Caco-2 (cell line): ENCODE results near the gene DDX39A. TPM values are rescaled to one million over a fixed set of nuclear protein-coding genes. Genes with fewer than 3 reads are reported as not detected.

Experiments used
- BruUV-seq: library from RNA; stranded (reverse); fragments of 400-500 nt; replicated peaks from 2 replicates; lab custom pipeline; 2021; lab: Mats Ljungman, UMichigan
- CTCF ChIA-PET: fragments of 300-600 bp; sonication (Branson Sonifier 250); formaldehyde crosslinking; loops from one replicate; lab custom pipeline; 2022; ENCODE audit warnings: antibody characterized with exemption; lab: Charles Lee
- POLR2A ChIA-PET: fragments of 300-600 bp; sonication (Branson Sonifier 250); formaldehyde crosslinking; loops from one replicate; lab custom pipeline; 2022; ENCODE audit warnings: antibody characterized with exemption; lab: Charles Lee
- DNase-seq, 2 experiments: peaks; one replicate each; pipeline versions ENCODE4 v3.0.0 to v3.0.0-alpha.2; 2020 to 2022
- H3K27me3 ChIP-seq: replicated peaks from 2 replicates; pipeline ENCODE4 v1.6.0; 2011; ENCODE audit warnings: low read length; ENCODE audit not compliant: control insufficient read depth, insufficient read depth
- H3K36me3 ChIP-seq: 2 replicates; pipeline ENCODE4 v1.5.1; 2011; ENCODE audit warnings: low read length; ENCODE audit not compliant: control insufficient read depth, insufficient read depth
- H3K4me1 ChIP-seq: fragments of 250-450 bp; sonication (Bioruptor Pico); 2 replicates; pipeline ENCODE4 v1.5.1; 2020; ENCODE audit warnings: mild to moderate bottlenecking
- H3K4me3 ChIP-seq: 2 replicates; pipeline ENCODE4 v1.5.1; 2011; ENCODE audit warnings: low read depth, mild to moderate bottlenecking, control low read depth, low read length
- H3K9me3 ChIP-seq: fragments of 250-450 bp; sonication (Bioruptor Pico); 2 replicates; pipeline ENCODE4 v1.5.1; 2020; ENCODE audit warnings: mild to moderate bottlenecking, moderate library complexity
- H3K27ac Mint-ChIP-seq: one replicate; pipeline ENCODE4 v1.8.0; 2022; ENCODE audit warnings: mixed read lengths; ENCODE audit not compliant: unreplicated experiment
- H3K27me3 Mint-ChIP-seq: one replicate; pipeline ENCODE4 v1.8.0; 2022; ENCODE audit warnings: mixed read lengths; ENCODE audit not compliant: insufficient read depth, unreplicated experiment
- H3K36me3 Mint-ChIP-seq: one replicate; pipeline ENCODE4 v1.8.0; 2022; ENCODE audit warnings: mild to moderate bottlenecking, mixed read lengths; ENCODE audit not compliant: insufficient read depth, unreplicated experiment
- H3K4me1 Mint-ChIP-seq: one replicate; pipeline ENCODE4 v1.8.0; 2022; ENCODE audit warnings: low read depth, mixed read lengths; ENCODE audit not compliant: unreplicated experiment
- H3K4me3 Mint-ChIP-seq: one replicate; pipeline ENCODE4 v1.8.0; 2022; ENCODE audit warnings: mild to moderate bottlenecking, moderate library complexity, mixed read lengths; ENCODE audit not compliant: unreplicated experiment
- H3K9me3 Mint-ChIP-seq: one replicate; pipeline ENCODE4 v1.8.0; 2022; ENCODE audit warnings: mixed read lengths; ENCODE audit not compliant: unreplicated experiment
- intact Hi-C: fragments of 100-400 bp; cut with micrococcal nuclease; formaldehyde crosslinking; loops from one replicate; pipeline ENCODE4 v1.10.0; 2022; ENCODE audit not compliant: unreplicated experiment
- total RNA-seq: library from RNA; stranded (reverse); gene quantifications from 2 replicates; pipeline ENCODE4 v1.2.3, GENCODE V29; 2022
- TF ChIP-seq, protein P1 (sequence below), 2 experiments: fragments of 200-600 bp in 1 of 2; IDR thresholded peaks; 1 replicate in 1 of 2; 2 replicates in 1 of 2; pipeline versions ENCODE4 v1.5.1 to v1.8.0; 2011 to 2022; ENCODE audit warnings: antibody characterized with exemption in 1 of 2, control low read depth in 1 of 2, inconsistent platforms in 1 of 2, low read depth in 1 of 2, low read length in 1 of 2, mild to moderate bottlenecking in 1 of 2, moderate library complexity in 1 of 2; ENCODE audit not compliant: insufficient read depth in 1 of 2, severe bottlenecking in 1 of 2, unreplicated experiment in 1 of 2

The DDX39A gene
- total RNA-seq, 1 experiment from 2014 or later: 118 TPM

DNA sequence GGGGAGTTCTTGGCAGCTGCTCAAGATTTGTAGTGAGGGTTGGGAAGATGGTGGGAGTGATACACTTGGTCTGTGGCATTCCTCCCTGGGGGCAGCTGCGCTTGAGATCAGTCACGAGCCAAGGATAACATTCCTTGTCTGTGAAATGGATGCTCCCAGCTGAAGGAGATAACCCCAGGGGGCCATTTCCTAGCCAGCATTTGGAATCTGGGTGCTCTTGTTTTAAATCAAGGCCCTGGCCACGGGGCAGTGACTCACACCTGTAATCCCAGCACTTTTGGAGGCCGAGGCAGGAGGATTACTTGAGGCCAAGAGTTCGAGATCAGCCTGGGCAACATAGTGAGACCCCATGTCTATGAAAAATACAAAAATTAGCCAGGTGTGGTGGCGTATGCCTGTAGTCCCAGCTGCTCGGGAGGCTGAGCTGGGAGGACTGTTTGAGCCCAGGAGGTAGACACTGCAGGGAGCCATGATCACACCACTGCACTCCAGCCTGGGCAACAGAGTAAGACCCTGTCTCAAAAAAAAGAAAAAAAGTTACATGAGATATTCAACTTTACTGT lies 18.5 kb upstream of the DDX39A start:
- Histone ChIP-seq H3K4me3 (no peak overlapping the region), H3K27me3 (no peaks in the 10 kb centered on the region), H3K9me3 (no peaks in the 10 kb centered on the region), H3K4me1 (peaks cover 15% of the 10 kb centered on the region), H3K36me3 (no peaks in the 10 kb centered on the region; the same call in 1 of the 2 replicates)
- H3K9me3 Mint-ChIP-seq: no peaks in the 10 kb centered on the region
- POLR2A ChIA-PET: no interaction called here
- DNase-seq: no peak
- no peaks in the 10 kb centered on the region for H3K27me3 Mint-ChIP-seq
- TF ChIP-seq, protein P1, sequence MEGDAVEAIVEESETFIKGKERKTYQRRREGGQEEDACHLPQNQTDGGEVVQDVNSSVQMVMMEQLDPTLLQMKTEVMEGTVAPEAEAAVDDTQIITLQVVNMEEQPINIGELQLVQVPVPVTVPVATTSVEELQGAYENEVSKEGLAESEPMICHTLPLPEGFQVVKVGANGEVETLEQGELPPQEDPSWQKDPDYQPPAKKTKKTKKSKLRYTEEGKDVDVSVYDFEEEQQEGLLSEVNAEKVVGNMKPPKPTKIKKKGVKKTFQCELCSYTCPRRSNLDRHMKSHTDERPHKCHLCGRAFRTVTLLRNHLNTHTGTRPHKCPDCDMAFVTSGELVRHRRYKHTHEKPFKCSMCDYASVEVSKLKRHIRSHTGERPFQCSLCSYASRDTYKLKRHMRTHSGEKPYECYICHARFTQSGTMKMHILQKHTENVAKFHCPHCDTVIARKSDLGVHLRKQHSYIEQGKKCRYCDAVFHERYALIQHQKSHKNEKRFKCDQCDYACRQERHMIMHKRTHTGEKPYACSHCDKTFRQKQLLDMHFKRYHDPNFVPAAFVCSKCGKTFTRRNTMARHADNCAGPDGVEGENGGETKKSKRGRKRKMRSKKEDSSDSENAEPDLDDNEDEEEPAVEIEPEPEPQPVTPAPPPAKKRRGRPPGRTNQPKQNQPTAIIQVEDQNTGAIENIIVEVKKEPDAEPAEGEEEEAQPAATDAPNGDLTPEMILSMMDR (IDR thresholded peaks at IDR 0.05; ENCODE audit: insufficient read depth in 1 of 2, low read depth in 1 of 2, low read length in 1 of 2, severe bottlenecking in 1 of 2, unreplicated experiment in 1 of 2): no peak
- CTCF ChIA-PET: interaction anchor here (0.7 to 1.1 kb wide), 3 partner anchors 35 to 575 kb away, joined by 3 to 10 read pairs (median 5); no protein-coding TSS in a partner anchor
- no peak overlapping the region for H3K4me3 Mint-ChIP-seq
- intact Hi-C loops: no loop called here
- H3K27ac Mint-ChIP-seq: no peak overlapping the region
- peaks cover 19% of the 10 kb centered on the region for H3K36me3 Mint-ChIP-seq
- peaks cover 9% of the 10 kb centered on the region for H3K4me1 Mint-ChIP-seq
- BruUV-seq: no TSS peak

- TF ChIP-seq, protein P1 (IDR thresholded peaks at IDR 0.05; ENCODE audit: insufficient read depth in 1 of 2, low read depth in 1 of 2, low read length in 1 of 2, severe bottlenecking in 1 of 2, unreplicated experiment in 1 of 2): no peak
- peak overlapping the region; percentile 60 for H3K4me3 Mint-ChIP-seq
- no peak for DNase-seq
- no peaks in the 10 kb centered on the region; the same call in 1 of the 2 replicates for H3K36me3 ChIP-seq
- H3K9me3 ChIP-seq: no peaks in the 10 kb centered on the region
- no peaks in the 10 kb centered on the region for H3K27me3 Mint-ChIP-seq
- intact Hi-C loops: no loop called here
- H3K36me3 Mint-ChIP-seq: peaks cover 13% of the 10 kb centered on the region
- BruUV-seq: no TSS peak
- no peaks in the 10 kb centered on the region for H3K9me3 Mint-ChIP-seq
- H3K4me3 ChIP-seq: no peak overlapping the region
- CTCF ChIA-PET: interaction anchor here (0.6 kb wide), 1 partner anchor 1243 kb away, joined by 5 read pairs; no protein-coding TSS in a partner anchor
- POLR2A ChIA-PET: no interaction called here
- no peaks in the 10 kb centered on the region for H3K27me3 ChIP-seq
- H3K27ac Mint-ChIP-seq: peak overlapping the region; percentile 53
- H3K4me1 Mint-ChIP-seq: peaks cover 14% of the 10 kb centered on the region
- H3K4me1 ChIP-seq: peaks cover 18% of the 10 kb centered on the region
Observed at GRCh38 chr19:14435320-14436050, 16.3 kb upstream of the DDX39A start.

DNA sequence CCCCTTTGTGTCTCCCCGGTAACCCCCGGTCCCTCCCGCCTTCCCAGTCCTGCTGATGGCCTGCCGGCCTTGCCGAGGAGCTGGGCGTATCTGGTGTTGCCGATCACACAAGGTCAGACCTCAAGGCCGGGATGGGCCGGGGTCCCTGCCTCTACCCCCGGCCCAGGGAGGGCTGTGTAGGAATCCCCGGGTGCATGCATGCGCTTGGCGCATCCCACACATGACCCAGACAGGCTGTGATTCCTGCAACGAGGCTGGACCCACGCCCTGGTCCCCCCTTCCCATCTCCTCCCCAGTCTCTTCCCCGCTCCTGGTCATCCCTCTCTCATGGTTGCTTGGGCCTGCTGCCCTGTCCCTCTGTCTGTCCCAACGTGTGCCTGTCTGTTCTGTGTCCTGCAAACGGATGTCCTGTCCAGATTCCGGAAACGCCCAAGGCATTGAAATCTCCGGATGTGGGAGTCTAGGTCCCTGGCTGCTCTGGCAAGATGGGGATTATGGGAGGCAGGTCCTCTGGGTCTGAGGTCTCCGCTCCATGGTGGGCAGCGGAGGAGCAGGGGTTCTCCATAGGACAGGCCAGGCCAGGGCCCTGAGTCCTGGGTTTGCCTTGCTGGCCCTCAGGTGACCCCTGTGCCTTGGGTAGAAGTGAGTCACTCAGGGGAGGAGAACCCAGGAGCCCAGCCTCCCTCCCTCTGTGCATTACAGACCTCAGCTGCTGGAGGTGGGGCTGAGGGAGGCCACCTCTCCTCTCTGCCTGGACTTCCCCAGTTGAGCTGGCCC lies 15.6 kb upstream of the DDX39A start:
- BruUV-seq: TSS peak; percentile 16
- intact Hi-C loops: no loop called here

More for the DNA sequence above, 15.6 kb upstream of the DDX39A start:
- ChIA-PET POLR2A (no interaction called here), CTCF (no interaction called here)
- Mint-ChIP-seq H3K4me3 (peak overlapping the region; percentile 60), H3K27me3 (no peaks in the 10 kb centered on the region), H3K36me3 (peaks cover 6% of the 10 kb centered on the region), H3K27ac (peak overlapping the region; percentile 53), H3K9me3 (no peaks in the 10 kb centered on the region), H3K4me1 (peaks cover 17% of the 10 kb centered on the region)
- H3K4me1 ChIP-seq: peaks cover 18% of the 10 kb centered on the region
- no peaks in the 10 kb centered on the region for H3K9me3 ChIP-seq
- H3K36me3 ChIP-seq: no peaks in the 10 kb centered on the region; the same call in 1 of the 2 replicates
- H3K27me3 ChIP-seq: no peaks in the 10 kb centered on the region
- peak in 1 of 2 experiments; percentile 38 for DNase-seq
- peak overlapping the region; percentile 56 for H3K4me3 ChIP-seq
- TF ChIP-seq, protein P1 (IDR thresholded peaks at IDR 0.05; ENCODE audit: insufficient read depth in 1 of 2, low read depth in 1 of 2, low read length in 1 of 2, severe bottlenecking in 1 of 2, unreplicated experiment in 1 of 2): no peak
